ENCODE measurements around the gene EHMT1. TPM values are rescaled to one million over a fixed set of nuclear protein-coding genes. Genes with fewer than 3 reads are reported as not detected.

Gene EHMT1
- total and polyA plus RNA-seq, 2 of the 13 experiments (the other 11 are each of a cell fraction or from before 2014, with no cell fraction given): 23.0 to 27.1 TPM

- WGBS (ENCODE audit: low lambda C conversion rate): 96% methylated on average over 13 of the region's 13 CpGs
- TF ChIP-seq POGK (CRISPR knock-in tag; conservative IDR thresholded peaks at IDR 0.05): no peak
- TF ChIP-seq MIXL1 (CRISPR knock-in tag; IDR thresholded peaks at IDR 0.05): no peak
- no peak for TF ChIP-seq HBP1 (CRISPR knock-in tag; IDR thresholded peaks at IDR 0.05; ENCODE audit: low read depth)
- no peak for TF ChIP-seq TRIM24 (CRISPR knock-in tag; IDR thresholded peaks at IDR 0.05)
- no peak for TF ChIP-seq ZKSCAN1 (IDR thresholded peaks at IDR 0.05; ENCODE audit: low read length)
- no peak for TF ChIP-seq ZNF318 (CRISPR knock-in tag; IDR thresholded peaks at IDR 0.05)
- Histone ChIP-seq H3K4me1 (ENCODE audit: insufficient read depth, low read length) (peaks cover 27% of the 10 kb centered on the region), H3K79me2 (ENCODE audit: insufficient read depth, low read length) (peaks cover 76% of the 10 kb centered on the region), H3K4me3 (replicated peaks in 1 of 3; ENCODE audit: insufficient read depth in 1 of 3, low read depth in 2 of 3, low read length in 3 of 3) (no peak overlapping the region), H3K4me2 (ENCODE audit: low read depth, low read length) (no peak overlapping the region), H3K27me3 (ENCODE audit: control insufficient read depth in 1 of 2, insufficient read depth in 2 of 2, low read length in 2 of 2) (no peaks in the 10 kb centered on the region), H3K9me3 (ENCODE audit: low read length) (no peaks in the 10 kb centered on the region), H3K27ac (ENCODE audit: extremely low read length, insufficient read depth, low read length) (no peak overlapping the region), H2AFZ (ENCODE audit: low read length) (no peak overlapping the region), H3K36me3 (replicated peaks in 1 of 2; ENCODE audit: control insufficient read depth in 1 of 2, insufficient read depth in 2 of 2, low read length in 2 of 2) (peaks cover 0 to 14% of the 10 kb centered on the region in 2 experiments; a peak in 2 of 5 replicates), H3K9ac (ENCODE audit: insufficient read depth, low read depth, low read length) (no peak overlapping the region), H4K20me1 (ENCODE audit: insufficient read depth, low read length) (0 out of 2 replicates have a peak, but pooled peaks cover 6% of the 10 kb centered on the region)
- FAIRE-seq (no peak), DNase-seq (ENCODE audit: low spot score) (no peak), ATAC-seq (no peak)
- intact Hi-C loops (cut with micrococcal nuclease; ENCODE audit: unreplicated experiment) (no loop called here), in situ Hi-C loops (cut with HindIII; ENCODE audit: extremely low pct_ligation_motif_present, low pct_unique_long_range_greater_than_20kb) (no loop called here)
- POLR2A ChIA-PET: no interaction called here
- CTCF ChIA-PET (ENCODE audit: low intra/inter-chr PET ratio, low total read pairs): no interaction called here
- no TSS peak for BruUV-seq (replicated peaks)
Observed at GRCh38 chr9:137646341-137646740, 27.5 kb downstream of the EHMT1 start.

Measured in HepG2 (cell line).